HuH-7.5 (cell line): Measurements from ENCODE around the gene SMIM29.
"Not testable (repeated sequence)": the region's sequence is repeated elsewhere in the genome, so short reads cannot be mapped to it uniquely, and the experiment has no call there.

ENCODE experiments used
- DNase-seq: peaks from one replicate; pipeline ENCODE4 v3.0.0; 2011; ENCODE audit warnings: low spot score

The SMIM29 gene

GRCh38 chr6:34248727-34249468 lies at the start of gene SMIM29:
TSS of gene SMIM29 (minus strand) at chr6:34249006. CDS start at chr6:34247791, 1,215 bp downstream.
- DNase-seq = peak; percentile 88

GRCh38 chr6:34295721-34296120 lies 46.9 kb upstream of the SMIM29 start:
- no peak for DNase-seq

- no peak for DNase-seq
Measured at GRCh38 chr6:34292954-34293353, 44.1 kb upstream of the SMIM29 start.

- no peak for DNase-seq
Measured at GRCh38 chr6:34289137-34289536, 40.3 kb upstream of the SMIM29 start.

GRCh38 chr6:34288581-34288980 lies 39.8 kb upstream of the SMIM29 start:
- DNase-seq = no peak

- DNase-seq = no peak
Measured at GRCh38 chr6:34285448-34286164, 36.8 kb upstream of the SMIM29 start.

- no peak for DNase-seq
Measured at GRCh38 chr6:34284563-34285447, 36.0 kb upstream of the SMIM29 start.

GRCh38 chr6:34281702-34282334 lies 33.0 kb upstream of the SMIM29 start:
- DNase-seq = no peak

GRCh38 chr6:34280216-34280615 lies 31.4 kb upstream of the SMIM29 start:
- DNase-seq = no peak

GRCh38 chr6:34278833-34279232 lies 30.0 kb upstream of the SMIM29 start:
- DNase-seq = no peak

GRCh38 chr6:34277763-34278112 lies 28.9 kb upstream of the SMIM29 start:
- DNase-seq = no peak

GRCh38 chr6:34276881-34277762 lies 28.3 kb upstream of the SMIM29 start:
- DNase-seq = peak; percentile 46

GRCh38 chr6:34276191-34276590 lies 27.4 kb upstream of the SMIM29 start:
- DNase-seq = no peak

GRCh38 chr6:34275128-34275804 lies 26.5 kb upstream of the SMIM29 start:
- no peak for DNase-seq

- DNase-seq = no peak
Measured at GRCh38 chr6:34274129-34274528, 25.3 kb upstream of the SMIM29 start.

GRCh38 chr6:34273242-34273805 lies 24.5 kb upstream of the SMIM29 start:
- no peak for DNase-seq

- DNase-seq = no peak
Measured at GRCh38 chr6:34272013-34272926, 23.5 kb upstream of the SMIM29 start.

- DNase-seq = not testable (repeated sequence)
Measured at GRCh38 chr6:34269658-34270341, 21.0 kb upstream of the SMIM29 start.
